ENCODE measurements around the gene LMF1. TPM values are rescaled to one million over a fixed set of nuclear protein-coding genes. Genes with fewer than 3 reads are reported as not detected.

The LMF1 gene
- total RNA-seq, 1 experiment from 2014 or later: 13.5 TPM

DNA sequence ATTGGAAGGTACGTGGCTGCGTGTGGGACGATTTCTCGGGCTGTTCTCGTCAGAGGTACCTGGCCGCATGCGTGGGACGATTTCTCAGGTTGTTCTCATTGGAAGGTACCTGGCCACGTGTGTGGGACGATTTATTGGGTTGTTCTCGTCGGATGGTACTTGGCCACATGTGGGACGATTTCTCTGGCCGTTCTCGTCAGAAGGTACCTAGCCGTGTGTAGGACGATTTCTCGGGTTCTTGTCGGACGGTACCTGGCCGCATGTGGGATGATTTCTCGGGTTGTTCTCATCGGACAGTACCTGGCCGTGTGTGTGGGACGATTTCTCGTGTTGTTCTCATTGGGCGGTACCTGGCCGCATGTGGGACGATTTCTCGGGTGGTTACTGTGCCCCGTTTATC, 120.1 kb downstream of the LMF1 start:
- ChIA-PET POLR2A (ENCODE audit: unreplicated experiment) (no interaction called here), CTCF (no interaction called here)
- ATAC-seq (no peak), DNase-seq (no peak)
- TF ChIP-seq EZH2phosphoT487 (IDR thresholded peaks at IDR 0.05; ENCODE audit: borderline replicate concordance, low read length): no peak
- TF ChIP-seq, protein P1, sequence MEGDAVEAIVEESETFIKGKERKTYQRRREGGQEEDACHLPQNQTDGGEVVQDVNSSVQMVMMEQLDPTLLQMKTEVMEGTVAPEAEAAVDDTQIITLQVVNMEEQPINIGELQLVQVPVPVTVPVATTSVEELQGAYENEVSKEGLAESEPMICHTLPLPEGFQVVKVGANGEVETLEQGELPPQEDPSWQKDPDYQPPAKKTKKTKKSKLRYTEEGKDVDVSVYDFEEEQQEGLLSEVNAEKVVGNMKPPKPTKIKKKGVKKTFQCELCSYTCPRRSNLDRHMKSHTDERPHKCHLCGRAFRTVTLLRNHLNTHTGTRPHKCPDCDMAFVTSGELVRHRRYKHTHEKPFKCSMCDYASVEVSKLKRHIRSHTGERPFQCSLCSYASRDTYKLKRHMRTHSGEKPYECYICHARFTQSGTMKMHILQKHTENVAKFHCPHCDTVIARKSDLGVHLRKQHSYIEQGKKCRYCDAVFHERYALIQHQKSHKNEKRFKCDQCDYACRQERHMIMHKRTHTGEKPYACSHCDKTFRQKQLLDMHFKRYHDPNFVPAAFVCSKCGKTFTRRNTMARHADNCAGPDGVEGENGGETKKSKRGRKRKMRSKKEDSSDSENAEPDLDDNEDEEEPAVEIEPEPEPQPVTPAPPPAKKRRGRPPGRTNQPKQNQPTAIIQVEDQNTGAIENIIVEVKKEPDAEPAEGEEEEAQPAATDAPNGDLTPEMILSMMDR (conservative IDR thresholded peaks at IDR 0.05; ENCODE audit: low read depth, low read length): no peak
- TF ChIP-seq EZH2 (IDR thresholded peaks at IDR 0.05; ENCODE audit: low read length, unreplicated experiment): no peak
- H4K20me1 ChIP-seq (ENCODE audit: low read length): no peaks in the 10 kb centered on the region
- H3K27me3 ChIP-seq (ENCODE audit: low read length): no peaks in the 10 kb centered on the region
- no peaks in the 10 kb centered on the region for H3F3A ChIP-seq (ENCODE audit: low read length, unreplicated experiment)
- H3K9ac ChIP-seq (ENCODE audit: low read length): no peak overlapping the region
- H3K4me2 ChIP-seq (ENCODE audit: low read length): no peak overlapping the region
- no peak overlapping the region for H3K4me3 ChIP-seq (ENCODE audit: low read length)
- no peaks in the 10 kb centered on the region for H3K36me3 ChIP-seq (ENCODE audit: low read depth, low read length)
- no peaks in the 10 kb centered on the region for H3K9me2 ChIP-seq (replicated peaks; ENCODE audit: low read length)
- no peak overlapping the region for H2AFZ ChIP-seq (ENCODE audit: low read length)
- no TSS peak for BruUV-seq (replicated peaks)
- no peaks in the 10 kb centered on the region for H3K9me3 ChIP-seq (ENCODE audit: low read length)
- no peaks in the 10 kb centered on the region for H3K4me1 ChIP-seq (ENCODE audit: insufficient read depth, low read length)
- H3K79me2 ChIP-seq (ENCODE audit: low read length): no peaks in the 10 kb centered on the region
- no peak overlapping the region for H3K27ac ChIP-seq (ENCODE audit: low read length)
- intact Hi-C loops (cut with micrococcal nuclease): no loop called here

DNA sequence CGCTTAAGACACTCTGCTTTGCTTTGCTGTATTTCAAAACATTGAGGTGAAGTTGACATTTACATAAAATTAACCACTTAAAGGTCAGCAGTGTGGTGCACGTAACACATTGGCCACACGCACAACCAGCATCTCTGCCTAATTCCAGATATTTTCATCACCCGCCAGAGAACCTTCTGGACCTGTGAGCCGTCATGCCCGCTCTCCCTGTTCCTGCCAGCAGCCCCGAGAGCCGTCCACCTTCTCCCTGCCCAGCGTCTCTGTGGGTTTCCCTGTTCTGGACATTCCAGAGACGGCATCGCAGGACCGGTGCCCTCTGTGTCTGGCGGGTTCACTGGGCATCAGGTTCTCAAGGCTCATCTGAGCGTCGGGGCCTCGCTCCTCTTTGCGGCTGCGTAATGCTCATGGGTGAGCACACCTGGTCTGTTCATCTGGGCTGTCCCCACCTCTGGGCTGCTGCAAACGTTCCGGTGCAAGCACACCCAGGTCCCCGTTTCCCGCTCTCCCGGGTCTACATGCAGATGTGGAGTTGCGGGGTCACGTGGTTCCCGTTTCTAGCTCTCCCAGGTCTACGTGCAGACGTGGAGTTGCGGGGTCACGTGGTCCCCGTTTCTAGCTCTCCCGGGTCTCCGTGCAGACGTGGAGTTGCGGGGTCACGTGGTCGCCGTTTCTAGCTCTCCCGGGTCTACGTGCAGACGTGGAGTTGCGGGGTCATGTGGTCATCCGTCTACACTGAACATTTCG, 122.1 kb downstream of the LMF1 start:
- TF ChIP-seq EZH2 (IDR thresholded peaks at IDR 0.05; ENCODE audit: low read length, unreplicated experiment) (no peak), EZH2phosphoT487 (IDR thresholded peaks at IDR 0.05; ENCODE audit: borderline replicate concordance, low read length) (no peak)
- TF ChIP-seq, protein P1 (conservative IDR thresholded peaks at IDR 0.05; ENCODE audit: low read depth, low read length): no peak
- no peak overlapping the region for H3K4me2 ChIP-seq (ENCODE audit: low read length)
- no TSS peak for BruUV-seq (replicated peaks)
- H3K9me3 ChIP-seq (ENCODE audit: low read length): no peaks in the 10 kb centered on the region
- no peak overlapping the region for H3K9ac ChIP-seq (ENCODE audit: low read length)
- no peak for ATAC-seq
- H3K79me2 ChIP-seq (ENCODE audit: low read length): no peaks in the 10 kb centered on the region
- ChIA-PET POLR2A (ENCODE audit: unreplicated experiment) (no interaction called here), CTCF (no interaction called here)
- no peak overlapping the region for H3K27ac ChIP-seq (ENCODE audit: low read length)
- H3K4me1 ChIP-seq (ENCODE audit: insufficient read depth, low read length): no peaks in the 10 kb centered on the region
- no peak overlapping the region for H3K4me3 ChIP-seq (ENCODE audit: low read length)
- no peaks in the 10 kb centered on the region for H4K20me1 ChIP-seq (ENCODE audit: low read length)
- H3K27me3 ChIP-seq (ENCODE audit: low read length): no peaks in the 10 kb centered on the region
- no peak overlapping the region for H2AFZ ChIP-seq (ENCODE audit: low read length)
- no peaks in the 10 kb centered on the region for H3F3A ChIP-seq (ENCODE audit: low read length, unreplicated experiment)
- intact Hi-C loops (cut with micrococcal nuclease): no loop called here
- H3K36me3 ChIP-seq (ENCODE audit: low read depth, low read length): no peaks in the 10 kb centered on the region
- no peak for DNase-seq
- no peaks in the 10 kb centered on the region for H3K9me2 ChIP-seq (replicated peaks; ENCODE audit: low read length)

DNA sequence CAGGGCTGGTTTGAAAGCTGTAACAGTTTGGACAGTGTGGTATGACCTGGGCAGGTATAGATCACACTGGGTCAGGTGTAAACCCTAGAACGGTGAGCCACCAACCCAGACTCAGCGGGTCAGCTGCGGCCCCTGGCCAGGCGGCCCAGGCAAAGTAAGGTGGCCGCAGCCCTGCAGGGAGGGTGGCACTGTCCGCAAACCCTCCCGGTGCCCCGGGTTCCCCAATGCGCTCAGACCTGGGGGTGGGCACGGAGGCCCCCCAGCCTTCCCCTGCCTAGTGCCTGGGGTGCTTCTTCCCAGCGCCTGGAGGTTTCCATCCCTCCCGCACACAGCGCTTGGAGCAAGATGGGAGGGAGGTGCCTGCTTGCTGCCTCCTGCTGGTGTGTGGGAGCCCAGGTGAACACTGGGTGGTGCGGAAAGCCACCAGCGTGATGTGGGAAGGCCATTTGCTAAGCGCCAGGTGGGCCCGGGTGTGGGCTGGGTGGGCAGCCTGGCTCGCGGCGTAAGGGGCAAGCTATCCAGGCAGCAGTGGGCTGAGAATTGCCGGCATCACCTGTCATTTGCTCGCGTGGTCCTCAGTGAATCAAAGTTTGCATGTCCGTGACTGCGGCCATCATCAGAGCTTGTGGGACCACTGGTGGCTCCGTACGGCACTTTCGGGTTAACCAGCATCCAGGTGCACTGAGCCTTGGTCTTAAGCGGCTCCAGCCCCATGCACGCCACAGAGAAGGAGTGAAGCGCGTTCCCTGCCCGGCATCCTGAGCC, 122.9 kb downstream of the LMF1 start:
- ATAC-seq: no peak
- no peak overlapping the region for H3K9ac ChIP-seq (ENCODE audit: low read length)
- no peaks in the 10 kb centered on the region for H3K79me2 ChIP-seq (ENCODE audit: low read length)
- no peaks in the 10 kb centered on the region for H3K9me2 ChIP-seq (replicated peaks; ENCODE audit: low read length)
- H3K9me3 ChIP-seq (ENCODE audit: low read length): no peaks in the 10 kb centered on the region
- H3K36me3 ChIP-seq (ENCODE audit: low read depth, low read length): no peaks in the 10 kb centered on the region
- H2AFZ ChIP-seq (ENCODE audit: low read length): no peak overlapping the region
- H4K20me1 ChIP-seq (ENCODE audit: low read length): no peaks in the 10 kb centered on the region
- no peak overlapping the region for H3K27ac ChIP-seq (ENCODE audit: low read length)
- ChIA-PET POLR2A (ENCODE audit: unreplicated experiment) (no interaction called here), CTCF (no interaction called here)
- H3F3A ChIP-seq (ENCODE audit: low read length, unreplicated experiment): no peaks in the 10 kb centered on the region
- no peak overlapping the region for H3K4me2 ChIP-seq (ENCODE audit: low read length)
- no peak for TF ChIP-seq EZH2 (IDR thresholded peaks at IDR 0.05; ENCODE audit: low read length, unreplicated experiment)
- TF ChIP-seq, protein P1 (conservative IDR thresholded peaks at IDR 0.05; ENCODE audit: low read depth, low read length): no peak
- TF ChIP-seq EZH2phosphoT487 (IDR thresholded peaks at IDR 0.05; ENCODE audit: borderline replicate concordance, low read length): no peak
- H3K27me3 ChIP-seq (ENCODE audit: low read length): no peaks in the 10 kb centered on the region
- no peak for DNase-seq
- BruUV-seq (replicated peaks): no TSS peak
- H3K4me3 ChIP-seq (ENCODE audit: low read length): no peak overlapping the region
- H3K4me1 ChIP-seq (ENCODE audit: insufficient read depth, low read length): no peaks in the 10 kb centered on the region
- intact Hi-C loops (cut with micrococcal nuclease): no loop called here
